ENCODE results near the gene DST.

DNA sequence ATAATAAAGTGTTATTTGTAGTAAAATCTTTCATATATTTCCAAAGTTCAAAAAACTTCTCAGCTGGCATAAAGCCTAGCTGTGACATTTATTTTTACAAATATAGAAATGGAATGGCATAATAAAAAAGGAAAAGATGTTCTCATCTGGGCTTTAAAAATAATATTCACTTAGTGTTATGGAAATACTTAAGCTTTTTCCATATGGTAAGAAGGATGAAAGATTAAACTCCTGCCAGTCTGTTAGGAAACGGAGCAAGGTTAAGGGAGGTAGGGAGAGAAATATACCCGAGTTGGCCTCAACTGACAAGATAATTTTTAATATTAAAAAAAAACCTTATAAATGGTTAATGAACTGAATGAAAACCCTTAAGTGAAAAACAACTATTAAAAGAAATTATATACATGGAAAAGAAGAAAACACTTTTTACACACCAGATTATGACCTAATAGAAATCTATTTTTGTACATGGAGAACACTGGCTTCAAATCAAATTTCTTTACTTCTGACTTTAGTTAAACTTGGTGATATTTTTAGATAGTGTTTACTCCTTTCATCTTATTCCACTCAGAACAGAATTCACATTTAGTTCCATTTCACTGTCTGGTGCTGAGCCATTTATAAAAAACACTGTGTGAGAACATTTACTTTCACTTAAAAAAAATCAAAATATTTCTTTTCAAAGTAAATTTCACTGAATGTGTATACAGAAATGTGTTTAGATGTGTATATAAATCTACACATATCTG, 137.0 kb downstream of the DST start:
- TF ChIP-seq MAX (IDR thresholded peaks at IDR 0.05; ENCODE audit: low read depth) (no peak), CTCF (IDR thresholded peaks at IDR 0.05) (no peak), NFIC (IDR thresholded peaks at IDR 0.05; ENCODE audit: borderline replicate concordance) (no peak), TEAD4 (IDR thresholded peaks at IDR 0.05; ENCODE audit: borderline replicate concordance, insufficient read depth) (no peak), EP300 (IDR thresholded peaks at IDR 0.05; ENCODE audit: borderline replicate concordance in 1 of 2, low read depth in 1 of 2, low read length in 1 of 2) (no peak), SIN3A (IDR thresholded peaks at IDR 0.05; ENCODE audit: borderline replicate concordance, low read depth, low read length) (no peak), MEF2A (IDR thresholded peaks at IDR 0.05; ENCODE audit: borderline replicate concordance, low read depth) (no peak)

All from SK-N-SH (cell line).